Progenitor cell of endocrine pancreas (in vitro differentiated cells): Measurements from ENCODE around the gene CLPTM1L. TPM values are rescaled to one million over a fixed set of nuclear protein-coding genes. Genes with fewer than 3 reads are reported as not detected.
"Not testable (repeated sequence)": the region's sequence is repeated elsewhere in the genome, so short reads cannot be mapped to it uniquely, and the experiment has no call there.

ENCODE experiments used
- DNase-seq: peaks from one replicate; pipeline ENCODE4 v3.0.0; 2021; ENCODE audit warnings: low spot score; ENCODE audit not compliant: unreplicated experiment
- H3K27ac Mint-ChIP-seq: 2 replicates; pipeline ENCODE4 v1.8.0; 2021; ENCODE audit warnings: mild to moderate bottlenecking, moderate library complexity, mixed read lengths
- H3K27me3 Mint-ChIP-seq: 2 replicates; pipeline ENCODE4 v1.8.0; 2021; ENCODE audit warnings: mixed read lengths
- H3K36me3 Mint-ChIP-seq: 2 replicates; pipeline ENCODE4 v1.8.0; 2022; ENCODE audit warnings: mixed read lengths; ENCODE audit not compliant: insufficient read depth
- H3K4me1 Mint-ChIP-seq: 2 replicates; pipeline ENCODE4 v1.8.0; 2021; ENCODE audit warnings: low read depth, mixed read lengths
- H3K4me3 Mint-ChIP-seq: 2 replicates; pipeline ENCODE4 v1.8.0; 2021; ENCODE audit warnings: low read depth, mild to moderate bottlenecking, moderate library complexity, mixed read lengths
- H3K9me3 Mint-ChIP-seq: 2 replicates; pipeline ENCODE4 v1.8.0; 2021; ENCODE audit warnings: low read depth, mixed read lengths
- CTCF ChIP-seq: fragments of 200-600 bp; sonication (generic); IDR thresholded peaks from one replicate; pipeline ENCODE4 v1.5.0; 2021; ENCODE audit warnings: antibody characterized with exemption, mild to moderate bottlenecking; ENCODE audit not compliant: unreplicated experiment
- total RNA-seq: library from RNA; stranded (reverse); gene quantifications from 2 replicates; pipeline ENCODE4 v1.2.1, GENCODE V29; 2021

Gene CLPTM1L
- total RNA-seq, 1 donor from 2014 or later, result 95.4 TPM

GRCh38 chr5:1326901-1327756 is 17.8 kb downstream of the CLPTM1L start:
- not testable (repeated sequence) for H3K4me3 Mint-ChIP-seq, H3K4me1 Mint-ChIP-seq, H3K27me3 Mint-ChIP-seq, H3K9me3 Mint-ChIP-seq, DNase-seq
- H3K27ac Mint-ChIP-seq, result peak overlapping the region; percentile 93
- H3K36me3 Mint-ChIP-seq, result peaks cover 13% of the 10 kb centered on the region

- H3K36me3 Mint-ChIP-seq, result peaks cover 11% of the 10 kb centered on the region
- H3K9me3 Mint-ChIP-seq, H3K4me3 Mint-ChIP-seq, H3K27me3 Mint-ChIP-seq, DNase-seq, H3K4me1 Mint-ChIP-seq: not testable (repeated sequence)
- peak overlapping the region; percentile 83 for H3K27ac Mint-ChIP-seq
Observed at GRCh38 chr5:1326532-1326875, 18.4 kb downstream of the CLPTM1L start.

GRCh38 chr5:1325870-1326531 is 18.9 kb downstream of the CLPTM1L start:
- Mint-ChIP-seq H3K4me1 (peaks cover 4% of the 10 kb centered on the region), H3K36me3 (peaks cover 14% of the 10 kb centered on the region), H3K4me3 (no peak overlapping the region), H3K27me3 (no peaks in the 10 kb centered on the region), H3K9me3 (no peaks in the 10 kb centered on the region), H3K27ac (peak overlapping the region; percentile 83)
- TF ChIP-seq CTCF, result no peak
- DNase-seq, result no peak

GRCh38 chr5:1325191-1325741 is 19.6 kb downstream of the CLPTM1L start:
- Mint-ChIP-seq H3K9me3 (no peaks in the 10 kb centered on the region), H3K4me1 (peaks cover 4% of the 10 kb centered on the region)

GRCh38 chr5:1324719-1325190 is 20.1 kb downstream of the CLPTM1L start:
- Mint-ChIP-seq H3K36me3 (peaks cover 17% of the 10 kb centered on the region), H3K4me1 (peaks cover 4% of the 10 kb centered on the region), H3K27ac (no peak overlapping the region), H3K4me3 (no peak overlapping the region), H3K9me3 (no peaks in the 10 kb centered on the region), H3K27me3 (no peaks in the 10 kb centered on the region)
- DNase-seq, result no peak
- TF ChIP-seq CTCF, result no peak

More at GRCh38 chr5:1325191-1325741, 19.6 kb downstream of the CLPTM1L start:
- Mint-ChIP-seq H3K36me3 (peaks cover 17% of the 10 kb centered on the region), H3K27me3 (no peaks in the 10 kb centered on the region), H3K27ac (no peak overlapping the region), H3K4me3 (no peak overlapping the region)
- TF ChIP-seq CTCF, result no peak
- no peak for DNase-seq

GRCh38 chr5:1324301-1324700 is 20.6 kb downstream of the CLPTM1L start:
- peaks cover 17% of the 10 kb centered on the region for H3K36me3 Mint-ChIP-seq
- no peak overlapping the region for H3K27ac Mint-ChIP-seq
- no peak for TF ChIP-seq CTCF

More at GRCh38 chr5:1324301-1324700, 20.6 kb downstream of the CLPTM1L start:
- no peak overlapping the region for H3K4me3 Mint-ChIP-seq
- no peaks in the 10 kb centered on the region for H3K9me3 Mint-ChIP-seq
- H3K4me1 Mint-ChIP-seq, result peaks cover 4% of the 10 kb centered on the region
- H3K27me3 Mint-ChIP-seq, result no peaks in the 10 kb centered on the region
- DNase-seq, result no peak
